GM18868 (cell line): ENCODE results near the gene TLE1.

Experiments
- ATAC-seq: cut with Tn5 transposase; IDR thresholded peaks from one replicate; pipeline ENCODE4 v1.9.1; 2021; ENCODE audit warnings: mild to moderate bottlenecking, moderate library complexity; ENCODE audit not compliant: unreplicated experiment

TLE1 gene

GRCh38 chr9:81556923-81557322 lies 132.4 kb downstream of the TLE1 start:
- no peak for ATAC-seq

GRCh38 chr9:81552581-81552991 lies 136.8 kb downstream of the TLE1 start:
- ATAC-seq, result no peak

- no peak for ATAC-seq
These were observed 139.2 kb downstream of the TLE1 start for GRCh38 chr9:81550207-81550583.

- ATAC-seq, result no peak
These were observed 139.7 kb downstream of the TLE1 start for GRCh38 chr9:81549500-81550206.

- ATAC-seq, result no peak
These were observed 140.4 kb downstream of the TLE1 start for GRCh38 chr9:81548911-81549310.

- ATAC-seq, result no peak
These were observed 142.9 kb downstream of the TLE1 start for GRCh38 chr9:81546489-81546888.

GRCh38 chr9:81543695-81544094 lies 145.7 kb downstream of the TLE1 start:
- ATAC-seq, result no peak

GRCh38 chr9:81542118-81542889 lies 147.0 kb downstream of the TLE1 start:
- no peak for ATAC-seq

- no peak for ATAC-seq
These were observed 149.1 kb downstream of the TLE1 start for GRCh38 chr9:81540142-81540710.

GRCh38 chr9:81539317-81539716 lies 150.0 kb downstream of the TLE1 start:
- no peak for ATAC-seq

GRCh38 chr9:81538890-81539289 lies 150.5 kb downstream of the TLE1 start:
- no peak for ATAC-seq

- no peak for ATAC-seq
These were observed 151.4 kb downstream of the TLE1 start for GRCh38 chr9:81537964-81538363.

GRCh38 chr9:81536242-81537025 lies 152.9 kb downstream of the TLE1 start:
- ATAC-seq, result no peak

GRCh38 chr9:81535542-81536241 lies 153.7 kb downstream of the TLE1 start:
- ATAC-seq, result no peak

GRCh38 chr9:81534138-81534875 lies 155.0 kb downstream of the TLE1 start:
- ATAC-seq, result no peak
